CD4-positive, alpha-beta T cell treated with Interleukin-17A for 1 hour (primary cell): ENCODE data around the gene P2RY2.
A peak's percentile ranks its signal among the peaks of the same experiment; 100 is the strongest.
"Not testable (repeated sequence)": the region's sequence is repeated elsewhere in the genome, so short reads cannot be mapped to it uniquely, and the experiment has no call there.

ENCODE experiments used
- DNase-seq: peaks from one replicate; pipeline ENCODE4 v3.0.0-alpha.2; 2020

P2RY2 gene

DNA sequence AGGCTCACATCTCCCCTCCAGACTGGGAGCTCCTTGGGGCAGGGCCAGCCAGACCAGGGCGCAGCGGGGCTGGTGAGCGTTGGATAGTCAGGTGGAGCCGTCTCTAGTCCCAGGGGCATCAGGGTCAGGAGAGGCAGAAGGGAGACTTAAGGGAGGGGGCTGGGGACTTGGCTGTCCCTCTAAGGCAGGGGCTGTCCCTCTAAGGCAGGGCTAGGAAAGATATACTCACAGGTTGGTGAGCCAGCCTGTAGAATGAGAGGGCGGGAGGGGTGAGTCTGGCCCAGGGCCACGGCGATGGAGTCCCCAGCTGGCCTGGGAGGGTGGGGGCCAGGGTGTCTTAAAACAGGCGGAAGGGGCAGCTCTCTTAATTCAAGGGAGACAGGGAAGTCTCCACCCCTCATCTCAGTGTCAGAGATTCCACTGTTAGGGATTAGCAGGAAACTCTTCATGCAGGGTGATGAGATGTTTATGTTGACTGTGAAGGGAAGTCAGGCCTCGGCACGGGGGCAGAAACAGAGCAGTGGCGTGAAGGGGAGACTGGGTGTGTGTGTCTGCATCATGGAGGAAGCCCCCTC is 11.3 kb downstream of the P2RY2 start:
- DNase-seq, result no peak

GRCh38 chr11:73229896-73230875 is 12.1 kb downstream of the P2RY2 start:
- DNase-seq, result no peak

- DNase-seq, result no peak
Observed at GRCh38 chr11:73230931-73231330, 12.8 kb downstream of the P2RY2 start.

GRCh38 chr11:73232487-73232886 is 14.4 kb downstream of the P2RY2 start:
- not testable (repeated sequence) for DNase-seq

DNA sequence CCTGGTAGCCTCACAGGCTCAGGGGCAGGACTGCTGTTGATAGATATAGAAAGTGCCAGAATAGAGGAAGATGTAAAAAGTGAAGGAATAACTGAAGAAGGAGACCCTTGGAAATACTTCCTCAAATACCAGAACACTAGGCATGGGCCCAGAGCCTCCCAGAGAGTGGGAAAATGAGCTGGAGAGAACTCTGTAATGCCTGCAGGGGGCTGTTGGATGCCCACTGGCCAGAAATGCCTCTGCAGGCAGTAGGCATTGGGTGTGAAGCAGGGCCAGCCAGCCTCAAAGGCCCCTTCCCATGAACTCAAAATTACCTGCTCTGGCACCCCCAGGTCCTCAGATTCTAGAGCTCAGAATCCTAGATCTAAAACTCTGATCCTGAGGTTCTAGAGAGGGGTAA is 15.1 kb downstream of the P2RY2 start:
- DNase-seq, result no peak

- no peak for DNase-seq
Observed at GRCh38 chr11:73233692-73234470, 15.8 kb downstream of the P2RY2 start.

GRCh38 chr11:73234471-73235181 is 16.5 kb downstream of the P2RY2 start:
- no peak for DNase-seq

DNA sequence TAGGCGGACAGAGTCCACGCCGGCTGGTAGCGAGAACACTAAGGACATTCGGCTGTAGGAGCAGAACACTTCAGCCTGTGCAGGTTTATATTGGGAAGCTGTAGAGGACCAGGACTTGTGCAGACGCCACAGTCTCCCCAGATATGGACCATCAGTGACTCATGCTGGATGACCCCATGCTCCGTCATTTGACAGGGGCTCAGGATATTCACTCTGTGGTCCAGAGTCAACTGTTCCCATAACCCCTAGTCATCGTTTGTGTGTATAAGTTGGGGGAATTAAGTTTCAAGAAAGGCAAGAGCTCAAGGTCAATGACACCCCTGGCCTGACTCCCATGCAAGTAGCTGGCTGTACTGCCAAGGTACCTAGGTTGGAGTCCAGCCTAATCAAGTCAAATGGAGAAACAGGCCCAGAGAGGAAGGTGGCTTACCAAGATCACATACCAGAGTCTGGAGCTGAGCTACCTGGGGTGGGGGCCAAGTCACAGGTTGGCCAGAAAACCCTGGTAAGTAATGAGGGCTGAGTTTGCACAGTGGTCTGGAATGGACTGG is 17.2 kb downstream of the P2RY2 start:
- DNase-seq, result no peak

DNA sequence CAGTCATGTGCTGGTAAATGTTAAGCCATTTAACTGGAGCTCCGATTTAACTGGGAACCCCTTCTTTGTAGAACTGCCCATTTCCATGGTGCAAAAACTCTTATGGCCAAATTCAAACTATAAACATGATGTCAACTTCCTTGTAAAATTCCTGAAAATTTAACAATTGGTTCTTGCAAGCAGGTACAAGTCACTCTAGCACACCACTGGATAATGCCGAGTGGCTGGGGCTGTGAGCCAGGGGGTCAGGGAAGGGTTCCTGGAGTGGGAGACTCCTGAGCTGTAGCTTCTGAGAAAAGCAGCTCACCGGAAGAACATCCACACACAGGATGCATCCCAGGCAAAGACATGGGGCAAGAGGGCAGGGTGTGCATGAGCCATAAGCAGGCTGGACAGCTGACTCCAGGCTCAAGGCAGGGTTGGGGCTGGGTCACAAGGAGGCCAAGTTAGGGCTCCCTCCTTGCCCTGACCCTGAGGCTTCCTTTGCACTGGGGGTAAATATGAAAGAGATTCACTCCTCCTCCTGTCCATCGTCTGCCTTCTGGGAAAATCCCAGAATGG is 18.2 kb downstream of the P2RY2 start:
- DNase-seq, result no peak

DNA sequence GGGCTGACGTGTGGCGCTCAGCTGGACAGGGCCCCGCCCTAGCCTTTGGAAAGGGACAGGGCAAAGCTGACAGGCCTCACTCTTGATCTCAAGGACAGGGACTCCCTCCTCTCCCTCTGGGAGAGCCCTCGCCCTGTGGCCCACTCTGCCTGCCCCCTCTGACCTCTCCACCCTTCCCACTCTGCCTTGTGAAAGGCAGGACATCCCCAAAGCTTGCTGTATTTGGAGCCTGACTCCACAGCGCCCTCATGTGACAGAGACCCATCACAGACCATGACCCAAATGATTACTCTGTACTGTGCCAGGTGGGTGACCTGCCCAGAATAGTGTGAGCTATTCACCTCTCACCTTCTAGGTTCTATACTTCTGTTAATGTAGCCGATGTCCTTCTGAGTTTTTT is 18.8 kb downstream of the P2RY2 start:
- DNase-seq, result peak; percentile 17

GRCh38 chr11:73237471-73238290 is 19.6 kb downstream of the P2RY2 start:
- DNase-seq, result no peak

GRCh38 chr11:73239111-73239521 is 21.0 kb downstream of the P2RY2 start:
- DNase-seq, result no peak

GRCh38 chr11:73239571-73240189 is 21.6 kb downstream of the P2RY2 start:
- DNase-seq, result no peak

GRCh38 chr11:73240190-73240781 is 22.2 kb downstream of the P2RY2 start:
- no peak for DNase-seq

GRCh38 chr11:73241300-73241699 is 23.2 kb downstream of the P2RY2 start:
- DNase-seq, result no peak

DNA sequence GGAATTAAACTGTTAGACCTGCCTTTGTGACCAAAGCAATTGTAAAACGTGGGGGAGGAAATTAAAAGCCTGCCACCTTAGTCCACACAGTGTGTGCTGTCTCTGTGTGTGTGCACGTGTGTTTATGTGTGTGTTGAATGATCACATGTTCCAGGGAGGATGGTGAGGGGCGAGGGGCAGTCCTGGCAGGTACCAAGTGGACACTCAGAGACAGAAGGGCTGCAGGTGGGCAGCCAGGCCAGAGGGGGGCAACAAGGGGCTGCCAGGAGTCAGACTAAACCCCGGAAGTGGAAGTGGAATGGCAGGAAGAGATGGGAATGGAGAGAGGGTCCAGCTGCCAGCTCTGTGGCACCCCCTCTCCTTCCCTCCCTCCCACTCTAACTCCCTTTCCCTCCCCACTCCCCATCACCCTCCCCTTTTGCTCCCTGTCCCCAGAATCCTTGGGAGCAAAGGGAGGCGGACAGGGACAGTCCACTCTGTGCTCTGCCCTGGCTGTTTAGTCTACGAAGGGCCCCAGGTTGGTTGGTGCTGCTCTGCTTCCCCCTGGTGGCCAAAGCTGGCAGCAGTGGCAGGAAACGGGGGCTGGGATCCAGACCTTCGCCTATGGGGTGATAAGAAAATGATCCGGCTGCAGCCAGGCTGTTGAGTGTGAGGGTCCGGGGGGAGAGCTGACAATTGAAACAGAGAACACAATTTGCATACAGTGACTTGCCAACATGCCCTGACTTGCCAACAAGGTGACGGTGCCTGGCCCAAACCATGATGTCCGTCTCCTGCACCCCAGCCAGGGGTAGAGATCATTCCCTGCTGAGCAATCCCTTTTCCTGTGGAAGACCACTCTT is 24.4 kb downstream of the P2RY2 start:
- DNase-seq, result peak; percentile 55

DNA sequence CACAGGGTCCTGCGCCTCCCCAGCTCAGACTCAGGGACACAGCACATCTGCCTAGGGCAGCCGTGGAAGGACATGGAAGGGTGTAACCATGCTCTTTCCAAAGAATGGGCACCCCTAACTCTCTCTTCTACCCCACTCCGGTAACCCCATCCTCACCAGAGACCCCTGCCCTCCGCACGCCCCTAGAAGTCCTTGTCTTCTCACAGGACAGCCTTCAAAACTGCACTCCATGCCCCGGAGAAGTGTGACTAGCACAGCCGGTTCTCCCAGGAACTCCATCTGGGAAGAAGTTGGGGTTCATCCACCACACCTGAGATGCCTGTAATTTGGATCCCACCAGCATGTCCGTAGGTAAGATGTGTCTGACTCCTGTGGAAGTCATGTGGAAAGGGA is 25.0 kb downstream of the P2RY2 start:
- no peak for DNase-seq

GRCh38 chr11:73244589-73245240 is 26.6 kb downstream of the P2RY2 start:
- DNase-seq, result no peak

GRCh38 chr11:73245461-73245860 is 27.4 kb downstream of the P2RY2 start:
- DNase-seq, result no peak
